ENCODE measurements around the gene RASGRP3. TPM values are rescaled to one million over a fixed set of nuclear protein-coding genes. Genes with fewer than 3 reads are reported as not detected.

Gene RASGRP3
- total and polyA plus RNA-seq, 12 donors, result 2.5 to 23.8 (median 10.7) TPM

- WGBS, 4 donors, result 74 to 88% (median 78%) methylated on average over 2 of the region's 2 CpGs
- Histone ChIP-seq H3K4me3 (no peak overlapping the region), H3K27ac (no peak overlapping the region), H3K27me3 (no peaks in the 10 kb centered on the region), H3K4me1 (replicated peaks in 1 of 2) (no peaks in the 10 kb centered on the region), H3K36me3 (replicated peaks in 1 of 2) (no peaks in the 10 kb centered on the region), H3K9me3 (replicated peaks in 1 of 3) (no peaks in the 10 kb centered on the region)
- TF ChIP-seq CTCF (IDR thresholded peaks at IDR 0.05) (no peak), POLR2A (IDR thresholded peaks at IDR 0.05) (no peak)
- DNase-seq, result no peak
- intact Hi-C loops (cut with DNase I), result no loop called here
Observed at GRCh38 chr2:33495683-33496082, 19.2 kb downstream of the RASGRP3 start.

GRCh38 chr2:33496150-33496549, 19.7 kb downstream of the RASGRP3 start:
- H3K4me1 ChIP-seq (replicated peaks in 1 of 2), result no peaks in the 10 kb centered on the region
- TF ChIP-seq CTCF (IDR thresholded peaks at IDR 0.05), result no peak
- no peak for TF ChIP-seq POLR2A (IDR thresholded peaks at IDR 0.05)
- no peak overlapping the region for H3K27ac ChIP-seq
- no peak for DNase-seq
- H3K9me3 ChIP-seq (replicated peaks in 1 of 3), result no peaks in the 10 kb centered on the region
- WGBS, 4 donors, result 50 to 56% (median 54%) methylated on average over 2 of the region's 2 CpGs
- intact Hi-C loops (cut with DNase I), result no loop called here
- no peaks in the 10 kb centered on the region for H3K27me3 ChIP-seq
- no peak overlapping the region for H3K4me3 ChIP-seq
- no peaks in the 10 kb centered on the region for H3K36me3 ChIP-seq (replicated peaks in 1 of 2)

GRCh38 chr2:33496726-33497125, 20.3 kb downstream of the RASGRP3 start:
- no peak overlapping the region for H3K27ac ChIP-seq
- no peak for DNase-seq
- H3K9me3 ChIP-seq (replicated peaks in 1 of 3), result no peaks in the 10 kb centered on the region
- H3K4me1 ChIP-seq (replicated peaks in 1 of 2), result no peaks in the 10 kb centered on the region
- no peaks in the 10 kb centered on the region for H3K36me3 ChIP-seq (replicated peaks in 1 of 2)
- TF ChIP-seq POLR2A (IDR thresholded peaks at IDR 0.05) (no peak), CTCF (IDR thresholded peaks at IDR 0.05) (no peak)
- intact Hi-C loops (cut with DNase I), result no loop called here
- no peaks in the 10 kb centered on the region for H3K27me3 ChIP-seq
- H3K4me3 ChIP-seq, result no peak overlapping the region
- WGBS, 4 donors, result 46 to 69% (median 60%) methylated on average over 2 of the region's 2 CpGs

- no peak for DNase-seq
- no peaks in the 10 kb centered on the region for H3K4me1 ChIP-seq (replicated peaks in 1 of 2)
- intact Hi-C loops (cut with DNase I), result no loop called here
- H3K27me3 ChIP-seq, result no peaks in the 10 kb centered on the region
- no peak overlapping the region for H3K4me3 ChIP-seq
- no peak overlapping the region for H3K27ac ChIP-seq
- no peak for TF ChIP-seq POLR2A (IDR thresholded peaks at IDR 0.05)
- no peaks in the 10 kb centered on the region for H3K9me3 ChIP-seq (replicated peaks in 1 of 3)
- no peaks in the 10 kb centered on the region for H3K36me3 ChIP-seq (replicated peaks in 1 of 2)
Observed at GRCh38 chr2:33497221-33497650, 20.8 kb downstream of the RASGRP3 start.

- intact Hi-C loops (cut with DNase I), result loop anchor here in 1 of 2 donors (2.0 kb wide), 1 partner anchor 18 kb away; no protein-coding TSS in a partner anchor
- H3K4me1 ChIP-seq (replicated peaks in 1 of 2), result peaks cover 0 to 4% of the 10 kb centered on the region in 2 donors
- H3K4me3 ChIP-seq, result no peak overlapping the region
- H3K27ac ChIP-seq, result no peak overlapping the region
- TF ChIP-seq CTCF (IDR thresholded peaks at IDR 0.05) (no peak), POLR2A (IDR thresholded peaks at IDR 0.05) (no peak)
- H3K9me3 ChIP-seq (replicated peaks in 1 of 3), result no peaks in the 10 kb centered on the region
- no peak for DNase-seq
- whole genome bisulfite sequencing, 4 donors, result 62 to 77% (median 73%) methylated on average over 5 of the region's 5 CpGs
- no peaks in the 10 kb centered on the region for H3K27me3 ChIP-seq
- H3K36me3 ChIP-seq (replicated peaks in 1 of 2), result no peaks in the 10 kb centered on the region
Observed at GRCh38 chr2:33498291-33498956, 22.0 kb downstream of the RASGRP3 start.

All from adrenal gland (tissue), 12 donors.